ENCODE data around the gene ABHD12B.

Gene ABHD12B, protein sequence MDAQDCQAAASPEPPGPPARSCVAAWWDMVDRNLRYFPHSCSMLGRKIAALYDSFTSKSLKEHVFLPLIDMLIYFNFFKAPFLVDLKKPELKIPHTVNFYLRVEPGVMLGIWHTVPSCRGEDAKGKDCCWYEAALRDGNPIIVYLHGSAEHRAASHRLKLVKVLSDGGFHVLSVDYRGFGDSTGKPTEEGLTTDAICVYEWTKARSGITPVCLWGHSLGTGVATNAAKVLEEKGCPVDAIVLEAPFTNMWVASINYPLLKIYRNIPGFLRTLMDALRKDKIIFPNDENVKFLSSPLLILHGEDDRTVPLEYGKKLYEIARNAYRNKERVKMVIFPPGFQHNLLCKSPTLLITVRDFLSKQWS

GRCh38 chr14:50871914-50872732 is at the start of gene ABHD12B:
Gene ABHD12B, plus strand, starts transcription at chr14:50872053. Its CDS starts 122 bp downstream, at chr14:50872175.
- DNase-seq = no peak

DNA sequence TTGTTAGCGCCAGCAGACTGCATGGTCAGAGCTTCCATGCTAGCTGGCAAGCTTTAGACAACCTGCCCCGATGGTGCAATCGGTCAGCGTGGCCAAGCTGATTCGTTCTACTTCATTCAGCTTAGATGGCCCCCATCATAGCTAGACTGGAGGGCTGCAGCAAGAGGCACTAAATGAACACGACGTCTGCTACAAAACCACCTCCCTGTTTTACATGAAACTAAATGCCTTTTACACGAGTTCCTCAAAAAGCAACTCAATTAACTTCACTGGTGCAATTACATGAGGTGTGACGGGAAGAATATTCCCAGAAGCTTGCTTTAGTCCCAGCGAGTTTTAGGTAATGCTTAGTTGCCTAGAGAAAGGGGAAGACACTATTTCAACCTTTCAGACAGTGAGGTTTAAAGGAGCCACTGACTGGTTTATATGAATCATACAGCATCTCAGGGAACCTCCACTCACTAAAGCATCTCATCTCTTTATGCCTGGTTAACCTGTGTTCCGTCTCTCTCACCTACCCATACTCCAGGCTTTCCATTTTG is 49.3 kb upstream of the ABHD12B start:
- no peak for DNase-seq

- DNase-seq = no peak
Measured at GRCh38 chr14:50823051-50823761, 48.6 kb upstream of the ABHD12B start.

- DNase-seq = no peak
Measured at GRCh38 chr14:50823762-50824636, 47.9 kb upstream of the ABHD12B start.

- no peak for DNase-seq
Measured at GRCh38 chr14:50825307-50825706, 46.5 kb upstream of the ABHD12B start.

DNA sequence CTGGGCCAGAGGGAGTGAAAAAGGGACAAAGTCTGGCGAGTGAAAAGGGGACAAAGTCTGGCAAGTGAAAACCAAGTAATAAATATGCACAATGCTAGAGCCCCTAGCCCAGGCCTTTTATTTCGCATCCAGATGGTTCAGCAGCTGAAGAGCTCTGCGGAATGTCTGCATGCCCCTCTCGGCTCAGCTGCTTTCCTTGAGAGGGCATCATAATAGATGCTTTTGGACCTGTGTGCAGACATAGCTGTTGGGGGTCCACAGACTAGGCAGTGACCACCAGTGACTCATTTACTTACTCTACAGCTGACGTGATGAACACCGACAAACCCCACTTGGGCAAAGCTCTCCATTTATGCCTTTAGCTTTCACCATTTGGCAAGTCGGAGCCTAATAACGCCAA is 45.2 kb upstream of the ABHD12B start:
- no peak for DNase-seq

DNA sequence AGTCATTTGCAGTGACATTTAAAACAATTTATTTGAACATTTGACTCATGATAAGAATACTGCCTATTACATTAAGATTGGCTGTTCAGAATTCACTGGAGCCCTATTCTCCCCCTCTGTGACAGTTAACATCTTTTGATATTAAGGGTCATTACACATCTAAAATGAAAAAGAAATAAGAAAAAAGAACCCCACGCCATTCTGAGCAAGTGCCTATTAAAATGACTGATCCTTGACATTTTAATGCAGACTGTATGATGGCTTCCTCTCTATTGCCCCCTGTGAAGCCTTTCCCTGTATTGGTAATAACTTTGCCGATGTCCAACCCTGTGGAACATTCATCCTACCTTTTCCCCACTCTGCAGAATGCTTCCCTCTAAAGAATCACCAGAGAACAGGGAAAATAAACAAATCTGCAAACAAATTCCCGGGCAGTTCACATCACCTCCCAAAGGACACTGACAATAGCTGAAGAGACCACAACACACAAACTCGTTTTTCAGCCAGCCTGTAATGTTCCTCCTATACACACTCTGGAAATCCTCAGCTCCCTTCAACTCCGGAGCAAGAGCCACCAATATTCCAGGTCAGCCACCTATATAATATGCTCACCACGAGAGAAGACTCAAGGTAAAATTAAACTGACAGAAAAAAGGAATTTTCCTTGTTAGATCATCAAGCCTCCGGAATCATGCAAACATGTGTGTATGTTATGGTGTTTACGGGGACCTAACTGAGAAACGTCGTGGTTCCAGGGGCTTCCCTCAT is 42.9 kb upstream of the ABHD12B start:
- no peak for DNase-seq

- no peak for DNase-seq
Measured at GRCh38 chr14:50829489-50830043, 42.3 kb upstream of the ABHD12B start.

DNA sequence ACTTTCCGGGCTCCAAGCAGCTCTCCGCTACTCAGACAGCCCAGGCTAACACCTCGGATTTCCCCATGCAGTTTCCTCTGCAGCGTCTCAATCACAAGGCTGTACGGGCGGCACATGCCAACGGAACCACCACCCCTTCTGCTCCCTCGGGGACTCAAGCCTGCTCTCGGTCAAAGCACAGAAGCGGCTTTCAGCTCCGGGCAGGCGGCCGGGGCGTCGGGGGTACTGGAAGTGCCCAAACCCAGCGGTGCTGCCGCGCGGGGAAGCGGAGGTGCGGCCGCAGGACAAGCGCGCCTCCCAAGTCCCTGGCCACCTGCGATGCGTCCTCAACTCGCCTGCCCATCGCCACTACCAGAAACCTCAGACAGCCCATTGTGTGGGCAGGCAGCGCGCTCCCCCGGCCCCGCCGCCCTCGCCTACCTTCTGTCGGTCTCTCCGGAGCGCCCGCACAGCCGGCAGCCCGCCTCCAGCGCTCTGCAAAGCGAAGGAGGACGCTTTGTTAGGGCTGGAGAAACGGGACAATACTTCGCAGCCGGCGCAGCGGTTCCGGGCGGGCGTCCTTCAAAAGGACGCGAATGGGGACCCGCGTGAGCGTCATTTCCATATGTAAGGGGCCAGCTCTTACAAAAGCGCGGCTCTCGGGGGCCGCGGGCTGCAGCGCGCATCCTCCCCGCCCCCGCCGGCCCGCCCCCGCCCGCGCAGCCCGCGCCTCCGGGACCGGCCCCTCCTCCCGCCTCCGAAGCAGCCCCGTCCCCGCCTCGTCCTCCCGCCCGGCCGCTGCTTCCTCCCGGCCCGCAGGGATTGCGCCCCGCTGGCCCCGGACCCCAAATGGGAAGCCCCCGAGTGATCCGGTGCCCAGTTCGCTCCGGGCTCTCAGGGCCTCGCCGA is 41.6 kb upstream of the ABHD12B start:
- no peak for DNase-seq

GRCh38 chr14:50830932-50831725 is 40.7 kb upstream of the ABHD12B start, which contains the start of gene NIN:
Gene NIN, minus strand, starts transcription at chr14:50831162. Its CDS starts 9,106 bp downstream, at chr14:50822056.
- no peak for DNase-seq

DNA sequence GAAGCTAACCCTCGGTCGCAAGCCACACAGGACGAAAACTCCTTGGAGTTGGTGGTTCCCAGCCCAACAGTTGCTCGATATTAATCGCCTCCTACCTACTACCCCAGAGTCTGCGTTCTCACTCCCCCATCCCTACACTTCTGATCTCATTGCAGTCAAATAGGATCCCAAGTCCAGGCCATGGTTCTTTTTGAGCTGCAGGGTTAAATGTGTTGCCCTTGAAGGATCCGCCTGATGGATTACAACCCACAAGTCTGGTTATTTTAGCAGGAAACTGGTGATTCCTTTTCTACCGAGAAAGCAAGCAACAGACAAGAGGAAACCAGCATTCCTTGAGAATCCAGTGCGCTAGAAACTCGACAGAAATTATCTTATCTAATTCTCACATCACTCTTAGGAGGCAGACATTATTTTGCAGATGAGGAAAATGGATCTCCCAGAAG is 40.1 kb upstream of the ABHD12B start:
- DNase-seq = no peak

DNA sequence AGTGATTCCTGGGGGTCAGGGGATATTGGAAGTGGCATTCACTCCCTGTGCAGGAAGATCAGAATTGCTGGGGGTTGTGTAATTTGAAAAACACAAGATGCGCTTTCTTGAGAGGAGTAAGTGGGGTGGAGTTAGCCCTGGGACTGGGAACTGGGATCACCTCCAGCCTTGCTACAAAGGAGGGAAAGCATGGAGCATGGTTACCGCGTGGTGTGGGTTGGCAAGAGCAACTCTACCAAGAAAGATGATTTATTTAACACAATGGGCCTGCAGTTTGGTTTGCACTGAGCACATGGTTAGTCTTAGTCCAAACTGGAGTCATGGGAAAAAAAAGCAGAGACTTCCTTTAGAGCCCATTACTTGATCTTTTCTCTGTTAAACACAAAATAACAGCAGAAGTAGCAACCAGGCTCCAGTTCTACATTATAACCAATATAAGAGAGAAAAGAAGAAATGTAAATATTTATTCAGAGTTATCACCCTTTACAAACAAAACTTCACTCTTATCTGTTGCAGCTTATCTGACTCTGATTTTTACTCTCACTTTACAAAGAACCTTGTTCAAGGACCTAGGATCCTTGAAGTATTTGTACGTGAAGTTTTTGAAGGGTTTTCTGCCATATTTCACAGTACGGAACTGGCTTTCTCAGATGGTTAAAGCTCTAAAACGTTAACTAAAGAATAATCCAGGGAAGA is 38.8 kb upstream of the ABHD12B start:
- DNase-seq = no peak

DNA sequence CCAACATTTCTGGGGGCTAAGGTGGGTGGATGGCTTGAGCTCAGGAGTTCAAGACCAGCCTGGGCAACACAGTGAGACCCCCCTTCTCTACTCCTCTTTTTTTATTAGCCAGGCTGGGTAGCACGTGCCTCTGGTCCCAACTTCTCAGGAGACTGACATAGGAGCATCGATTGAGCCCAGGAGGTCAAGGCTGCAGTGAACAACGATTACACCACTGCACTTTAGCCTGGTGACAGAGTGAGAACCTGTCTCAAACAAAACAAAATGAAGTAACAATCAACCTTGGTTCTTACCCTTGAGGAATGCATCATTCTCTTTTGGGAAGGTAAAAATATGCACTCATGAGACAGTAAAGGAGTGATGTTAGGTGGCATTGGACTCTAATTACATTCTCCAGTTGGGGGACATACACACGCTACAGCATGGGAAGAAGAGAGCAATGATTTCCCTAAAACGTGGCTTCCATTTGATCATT is 37.0 kb upstream of the ABHD12B start:
- no peak for DNase-seq

DNA sequence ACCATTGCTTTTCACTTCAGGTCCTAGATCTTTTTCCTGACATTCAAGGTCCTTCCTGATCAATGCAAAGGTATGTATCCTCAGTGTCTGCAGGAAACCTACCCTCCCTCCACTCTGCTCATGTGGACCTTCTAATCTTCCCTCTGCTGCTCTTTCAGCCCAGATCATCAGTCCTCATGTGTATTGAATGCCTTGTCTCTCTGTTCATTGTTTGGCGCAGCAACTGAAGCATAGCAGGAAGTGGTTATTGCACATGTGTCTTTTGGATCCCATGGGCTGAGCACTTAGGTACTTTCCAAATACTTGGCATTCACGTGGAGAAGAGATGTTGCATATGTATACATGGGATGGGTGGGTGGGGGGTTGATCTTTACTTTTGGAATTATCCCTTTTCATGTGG is 36.6 kb upstream of the ABHD12B start:
- no peak for DNase-seq

- DNase-seq = no peak
Measured at GRCh38 chr14:50836515-50836914, 35.3 kb upstream of the ABHD12B start.

- DNase-seq = no peak
Measured at GRCh38 chr14:50837271-50837670, 34.6 kb upstream of the ABHD12B start.

DNA sequence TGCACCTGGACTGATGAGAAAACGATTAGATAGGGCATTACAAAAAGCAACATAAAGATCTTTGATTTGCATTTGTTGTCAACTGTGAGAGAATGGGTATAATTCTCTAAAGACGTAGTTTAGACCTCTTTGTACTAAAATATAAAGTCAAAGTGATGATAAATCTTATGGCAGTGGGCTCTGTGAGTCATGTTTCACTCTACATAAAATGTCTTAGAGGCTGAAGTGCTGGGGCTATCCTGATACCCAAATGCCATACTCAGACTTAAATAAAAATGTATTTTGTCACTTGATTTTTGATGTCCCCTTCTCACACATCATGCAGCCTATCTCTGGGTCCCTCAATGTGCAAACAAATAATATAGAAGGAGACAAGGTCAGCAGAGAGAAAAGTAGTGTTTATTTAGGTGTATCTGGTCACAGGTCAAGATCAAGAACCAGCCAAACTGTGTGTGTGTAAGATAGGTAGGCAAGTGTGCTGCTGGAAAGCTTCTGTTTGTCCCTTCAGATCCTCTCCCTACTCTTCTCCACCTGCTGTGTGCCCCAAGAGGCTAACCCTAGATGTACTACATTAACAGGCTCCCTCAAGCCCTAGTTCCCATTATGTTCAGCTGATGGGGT is 33.9 kb upstream of the ABHD12B start:
- no peak for DNase-seq

DNA sequence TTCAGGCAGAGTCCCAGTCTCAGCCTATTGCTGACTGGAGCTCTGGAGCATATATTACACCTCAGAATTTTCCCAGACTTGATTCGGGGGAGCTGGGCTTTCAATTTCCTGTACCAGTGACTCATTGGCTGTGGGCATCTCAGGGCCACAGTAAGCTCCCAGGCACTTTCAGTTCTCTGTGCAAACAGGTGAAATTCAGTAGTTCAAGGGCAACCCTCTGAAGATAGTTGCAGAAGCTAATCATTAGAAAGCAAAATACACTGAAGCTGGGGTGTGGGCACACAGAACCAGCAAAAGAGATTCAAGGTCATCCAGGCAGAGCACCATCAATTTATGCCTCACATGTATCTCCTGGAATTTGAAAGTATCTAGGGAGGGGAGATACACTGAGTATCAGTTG is 32.8 kb upstream of the ABHD12B start:
- DNase-seq = no peak
